Measurements from ENCODE around the gene DISP3. TPM values are rescaled to one million over a fixed set of nuclear protein-coding genes. Genes with fewer than 3 reads are reported as not detected.

The DISP3 gene
- polyA plus RNA-seq, 1 donor (not counting 4 experiments of a cell fraction or from before 2014, with no cell fraction given) = not detected

DNA sequence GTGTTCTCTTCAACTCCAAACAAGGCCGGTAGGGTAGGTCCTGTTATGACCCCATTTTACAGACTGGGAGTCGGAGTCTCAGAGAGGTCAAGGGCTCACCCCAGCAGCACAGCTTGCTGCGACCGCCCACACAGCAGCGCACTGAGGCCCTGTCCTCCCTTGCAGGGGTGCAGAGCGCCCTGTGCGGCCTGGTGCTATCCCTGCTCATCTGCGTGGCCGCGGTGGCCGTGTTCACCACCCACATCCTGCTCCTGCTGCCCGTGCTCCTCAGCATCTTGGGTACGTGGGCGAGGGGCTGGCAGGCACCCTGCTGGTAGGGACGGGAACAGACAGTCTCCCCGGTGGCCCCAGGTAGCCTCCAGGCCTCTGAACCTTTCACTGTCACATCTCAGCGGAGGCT is 55.9 kb downstream of the DISP3 start:
- TF ChIP-seq, protein P1, sequence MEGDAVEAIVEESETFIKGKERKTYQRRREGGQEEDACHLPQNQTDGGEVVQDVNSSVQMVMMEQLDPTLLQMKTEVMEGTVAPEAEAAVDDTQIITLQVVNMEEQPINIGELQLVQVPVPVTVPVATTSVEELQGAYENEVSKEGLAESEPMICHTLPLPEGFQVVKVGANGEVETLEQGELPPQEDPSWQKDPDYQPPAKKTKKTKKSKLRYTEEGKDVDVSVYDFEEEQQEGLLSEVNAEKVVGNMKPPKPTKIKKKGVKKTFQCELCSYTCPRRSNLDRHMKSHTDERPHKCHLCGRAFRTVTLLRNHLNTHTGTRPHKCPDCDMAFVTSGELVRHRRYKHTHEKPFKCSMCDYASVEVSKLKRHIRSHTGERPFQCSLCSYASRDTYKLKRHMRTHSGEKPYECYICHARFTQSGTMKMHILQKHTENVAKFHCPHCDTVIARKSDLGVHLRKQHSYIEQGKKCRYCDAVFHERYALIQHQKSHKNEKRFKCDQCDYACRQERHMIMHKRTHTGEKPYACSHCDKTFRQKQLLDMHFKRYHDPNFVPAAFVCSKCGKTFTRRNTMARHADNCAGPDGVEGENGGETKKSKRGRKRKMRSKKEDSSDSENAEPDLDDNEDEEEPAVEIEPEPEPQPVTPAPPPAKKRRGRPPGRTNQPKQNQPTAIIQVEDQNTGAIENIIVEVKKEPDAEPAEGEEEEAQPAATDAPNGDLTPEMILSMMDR (optimal IDR thresholded peaks at IDR 0.05 in 1 of 3, IDR thresholded peaks at IDR 0.05 in 1 of 3, conservative IDR thresholded peaks at IDR 0.05 in 1 of 3; ENCODE audit: extremely low read depth in 1 of 3, insufficient read depth in 2 of 3, low read length in 3 of 3) = no peak
- no peak for TF ChIP-seq EZH2 (IDR thresholded peaks at IDR 0.05; ENCODE audit: low read length)
- no peak for FAIRE-seq

DNA sequence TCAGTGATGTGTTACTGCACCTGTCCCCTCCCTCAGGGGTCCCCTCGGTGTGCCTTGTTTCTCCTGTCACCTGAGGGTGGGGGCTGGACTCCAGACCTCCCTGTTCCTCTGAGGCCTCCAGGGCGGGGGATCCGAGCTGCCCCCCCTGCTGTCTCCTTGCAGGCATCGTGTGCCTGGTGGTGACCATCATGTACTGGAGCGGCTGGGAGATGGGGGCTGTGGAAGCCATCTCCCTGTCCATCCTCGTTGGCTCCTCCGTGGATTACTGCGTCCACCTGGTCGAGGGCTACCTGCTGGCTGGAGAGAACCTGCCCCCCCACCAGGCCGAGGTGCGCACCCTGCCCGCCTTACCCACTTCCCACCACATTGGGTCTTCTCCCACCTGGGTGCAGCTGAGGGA is 56.4 kb downstream of the DISP3 start:
- H3K4me1 ChIP-seq (ENCODE audit: control insufficient read depth, extremely low read depth, insufficient read depth, low read length) = no peaks in the 10 kb centered on the region
- no peaks in the 10 kb centered on the region for H3K36me3 ChIP-seq (ENCODE audit: control insufficient read depth in 2 of 2, extremely low read depth in 1 of 2, insufficient read depth in 2 of 2, low read length in 2 of 2)
- no peaks in the 10 kb centered on the region for H3K79me2 ChIP-seq (ENCODE audit: control insufficient read depth, insufficient read depth, low read length)
- H2AFZ ChIP-seq (ENCODE audit: control insufficient read depth, low read length) = no peak overlapping the region
- H3K9ac ChIP-seq (ENCODE audit: control insufficient read depth, extremely low read depth, insufficient read depth, low read length) = no peak overlapping the region
- H3K4me2 ChIP-seq (ENCODE audit: control insufficient read depth, extremely low read depth, insufficient read depth, low read depth, low read length) = no peak overlapping the region
- no peaks in the 10 kb centered on the region for H3K9me1 ChIP-seq (ENCODE audit: control insufficient read depth, extremely low read depth, insufficient read depth, low read length)
- no peaks in the 10 kb centered on the region for H3K9me3 ChIP-seq (ENCODE audit: control insufficient read depth, low read depth, low read length)
- no peak overlapping the region for H3K27ac ChIP-seq (ENCODE audit: control insufficient read depth, insufficient read depth, low read length)
- H3K4me3 ChIP-seq (ENCODE audit: control insufficient read depth in 2 of 3, extremely low read depth in 1 of 3, insufficient read depth in 2 of 3, low read depth in 1 of 3, low read length in 3 of 3) = no peak overlapping the region
- FAIRE-seq (no peak), DNase-seq (ENCODE audit: low read depth, low spot score) (no peak)
- TF ChIP-seq EZH2 (IDR thresholded peaks at IDR 0.05; ENCODE audit: low read length) = no peak
- TF ChIP-seq, protein P1 (optimal IDR thresholded peaks at IDR 0.05 in 1 of 3, IDR thresholded peaks at IDR 0.05 in 1 of 3, conservative IDR thresholded peaks at IDR 0.05 in 1 of 3; ENCODE audit: extremely low read depth in 1 of 3, insufficient read depth in 2 of 3, low read length in 3 of 3) = no peak
- H4K20me1 ChIP-seq (ENCODE audit: control insufficient read depth, extremely low read depth, insufficient read depth, low read length) = no peaks in the 10 kb centered on the region
- peaks cover 12% of the 10 kb centered on the region for H3K27me3 ChIP-seq (ENCODE audit: control insufficient read depth, extremely low read depth, insufficient read depth, low read length)
- dilution Hi-C loops (cut with MboI; ENCODE audit: extremely low pct_ligation_motif_present, low sequenced_read_pairs) = no loop called here

More for the DNA sequence above, 55.9 kb downstream of the DISP3 start:
- Histone ChIP-seq H4K20me1 (ENCODE audit: control insufficient read depth, extremely low read depth, insufficient read depth, low read length) (no peaks in the 10 kb centered on the region), H3K36me3 (ENCODE audit: control insufficient read depth in 2 of 2, extremely low read depth in 1 of 2, insufficient read depth in 2 of 2, low read length in 2 of 2) (no peaks in the 10 kb centered on the region), H3K9me3 (ENCODE audit: control insufficient read depth, low read depth, low read length) (no peaks in the 10 kb centered on the region), H3K4me1 (ENCODE audit: control insufficient read depth, extremely low read depth, insufficient read depth, low read length) (no peaks in the 10 kb centered on the region), H3K79me2 (ENCODE audit: control insufficient read depth, insufficient read depth, low read length) (no peaks in the 10 kb centered on the region), H3K9me1 (ENCODE audit: control insufficient read depth, extremely low read depth, insufficient read depth, low read length) (no peaks in the 10 kb centered on the region), H2AFZ (ENCODE audit: control insufficient read depth, low read length) (no peak overlapping the region), H3K27ac (ENCODE audit: control insufficient read depth, insufficient read depth, low read length) (no peak overlapping the region), H3K9ac (ENCODE audit: control insufficient read depth, extremely low read depth, insufficient read depth, low read length) (no peak overlapping the region), H3K4me3 (ENCODE audit: control insufficient read depth in 2 of 3, extremely low read depth in 1 of 3, insufficient read depth in 2 of 3, low read depth in 1 of 3, low read length in 3 of 3) (no peak overlapping the region), H3K4me2 (ENCODE audit: control insufficient read depth, extremely low read depth, insufficient read depth, low read depth, low read length) (no peak overlapping the region), H3K27me3 (ENCODE audit: control insufficient read depth, extremely low read depth, insufficient read depth, low read length) (peaks cover 8% of the 10 kb centered on the region)
- no peak for DNase-seq (ENCODE audit: low read depth, low spot score)
- dilution Hi-C loops (cut with MboI; ENCODE audit: extremely low pct_ligation_motif_present, low sequenced_read_pairs) = no loop called here
